Vagina (tissue), 2 donors: ENCODE measurements around the gene VPS13C. TPM values are rescaled to one million over a fixed set of nuclear protein-coding genes. Genes with fewer than 3 reads are reported as not detected.
"Not testable (repeated sequence)": the region's sequence is repeated elsewhere in the genome, so short reads cannot be mapped to it uniquely, and the experiment has no call there.

Experiments
- DNase-seq, 2 donors: peaks; one replicate each; pipeline ENCODE4 v3.0.0-alpha.2; 2017; ENCODE audit errors: extremely low spot score in 2 of 2
- H3K27ac ChIP-seq: fragments of 200-600 bp; sonication (generic); one replicate; pipeline ENCODE4 v1.5.1; 2019
- H3K27me3 ChIP-seq: fragments of 200-600 bp; sonication (generic); one replicate; pipeline ENCODE4 v1.5.1; 2019
- H3K36me3 ChIP-seq, 2 donors: fragments of 200-600 bp; sonication (generic); one replicate each; pipeline ENCODE4 v1.5.1; 2017 to 2019
- H3K4me1 ChIP-seq: fragments of 200-600 bp; sonication (generic); one replicate; pipeline ENCODE4 v1.5.1; 2019
- H3K4me3 ChIP-seq, 2 donors: fragments of 200-600 bp; sonication (generic); 1 replicate in 1 of 2; 2 replicates in 1 of 2; pipeline ENCODE4 v1.5.1; 2016 to 2019
- H3K9me3 ChIP-seq: fragments of 200-600 bp; sonication (generic); one replicate; pipeline ENCODE4 v1.5.1; 2019
- CTCF ChIP-seq, 3 experiments: fragments of 450-650 bp in 2 of 3; fragments of 200-600 bp in 1 of 3; sonication (generic) in 1 of 3; IDR thresholded peaks; one replicate each; pipeline ENCODE4 v1.5.1; 2017 to 2019; ENCODE audit warnings: antibody characterized with exemption in 3 of 3, mild to moderate bottlenecking in 2 of 3, moderate library complexity in 2 of 3
- POLR2A ChIP-seq, 2 donors: fragments of 450-650 bp; IDR thresholded peaks; one replicate each; pipeline ENCODE4 v1.6.1; 2017; ENCODE audit warnings: antibody characterized with exemption in 2 of 2, mild to moderate bottlenecking in 2 of 2, moderate library complexity in 2 of 2
- POLR2AphosphoS5 ChIP-seq, 2 donors: sonication (generic); formaldehyde crosslinking; IDR thresholded peaks; one replicate each; pipeline ENCODE4 v1.9.0; 2017; ENCODE audit warnings: antibody characterized with exemption in 2 of 2, mild to moderate bottlenecking in 2 of 2, low read depth in 1 of 2; ENCODE audit not compliant: insufficient read depth in 1 of 2
- intact Hi-C: fragments of 100-400 bp; cut with DNase I; formaldehyde crosslinking; loops from one replicate; pipeline ENCODE4 v1.15.1; 2023
- total RNA-seq: library from RNA; depleted of rRNA; stranded (reverse); fragments of >200 nt; gene quantifications from one replicate; pipeline ENCODE4 v1.2.3, GENCODE V29; 2016

VPS13C gene
- total RNA-seq, 1 donor from 2014 or later: 52.5 TPM

GRCh38 chr15:62054979-62055378, 5.3 kb downstream of the VPS13C start:
- H3K9me3 ChIP-seq: no peaks in the 10 kb centered on the region
- TF ChIP-seq POLR2A (IDR thresholded peaks at IDR 0.05): no peak
- TF ChIP-seq POLR2AphosphoS5 (IDR thresholded peaks at IDR 0.05; ENCODE audit: insufficient read depth in 1 of 2, low read depth in 1 of 2): no peak
- TF ChIP-seq CTCF (IDR thresholded peaks at IDR 0.05): no peak
- H3K27me3 ChIP-seq: no peaks in the 10 kb centered on the region
- H3K4me1 ChIP-seq: peaks cover 33% of the 10 kb centered on the region
- H3K4me3 ChIP-seq: no peak overlapping the region
- intact Hi-C loops: no loop called here
- no peak for DNase-seq
- no peak overlapping the region for H3K27ac ChIP-seq
- no peaks in the 10 kb centered on the region for H3K36me3 ChIP-seq

GRCh38 chr15:62053439-62054085, 6.7 kb downstream of the VPS13C start:
- Histone ChIP-seq H3K36me3 (no peaks in the 10 kb centered on the region), H3K27me3 (no peaks in the 10 kb centered on the region), H3K27ac (no peak overlapping the region), H3K9me3 (no peaks in the 10 kb centered on the region), H3K4me3 (no peak overlapping the region), H3K4me1 (peaks cover 23% of the 10 kb centered on the region)
- intact Hi-C loops: no loop called here
- no peak for TF ChIP-seq CTCF (IDR thresholded peaks at IDR 0.05)
- DNase-seq: no peak

- TF ChIP-seq POLR2A (IDR thresholded peaks at IDR 0.05) (no peak), CTCF (IDR thresholded peaks at IDR 0.05) (no peak), POLR2AphosphoS5 (IDR thresholded peaks at IDR 0.05; ENCODE audit: insufficient read depth in 1 of 2, low read depth in 1 of 2) (no peak)
- H3K4me3 ChIP-seq: no peak overlapping the region
- no peaks in the 10 kb centered on the region for H3K36me3 ChIP-seq
- H3K9me3 ChIP-seq: no peaks in the 10 kb centered on the region
- H3K4me1 ChIP-seq: peaks cover 15% of the 10 kb centered on the region
- no peaks in the 10 kb centered on the region for H3K27me3 ChIP-seq
- intact Hi-C loops: no loop called here
- no peak for DNase-seq
- H3K27ac ChIP-seq: no peak overlapping the region
Observed at GRCh38 chr15:62052713-62053112, 7.5 kb downstream of the VPS13C start.

GRCh38 chr15:62051166-62051565, 9.1 kb downstream of the VPS13C start:
- DNase-seq: no peak
- Histone ChIP-seq H3K4me1 (peaks cover 13% of the 10 kb centered on the region), H3K4me3 (no peak overlapping the region), H3K27ac (no peak overlapping the region), H3K27me3 (no peaks in the 10 kb centered on the region), H3K36me3 (no peaks in the 10 kb centered on the region), H3K9me3 (no peaks in the 10 kb centered on the region)
- no peak for TF ChIP-seq POLR2AphosphoS5 (IDR thresholded peaks at IDR 0.05; ENCODE audit: insufficient read depth in 1 of 2, low read depth in 1 of 2)
- no peak for TF ChIP-seq CTCF (IDR thresholded peaks at IDR 0.05)
- TF ChIP-seq POLR2A (IDR thresholded peaks at IDR 0.05): no peak
- intact Hi-C loops: no loop called here

GRCh38 chr15:62050115-62050514, 10.1 kb downstream of the VPS13C start:
- TF ChIP-seq POLR2AphosphoS5 (IDR thresholded peaks at IDR 0.05; ENCODE audit: insufficient read depth in 1 of 2, low read depth in 1 of 2) (no peak), POLR2A (IDR thresholded peaks at IDR 0.05) (no peak), CTCF (IDR thresholded peaks at IDR 0.05) (no peak)
- intact Hi-C loops: no loop called here
- no peaks in the 10 kb centered on the region for H3K36me3 ChIP-seq
- H3K4me1 ChIP-seq: peaks cover 12% of the 10 kb centered on the region
- H3K27me3 ChIP-seq: no peaks in the 10 kb centered on the region
- no peaks in the 10 kb centered on the region for H3K9me3 ChIP-seq
- H3K27ac ChIP-seq: no peak overlapping the region
- no peak for DNase-seq
- no peak overlapping the region for H3K4me3 ChIP-seq

- H3K27ac ChIP-seq, DNase-seq, H3K9me3 ChIP-seq, H3K36me3 ChIP-seq, H3K4me3 ChIP-seq, H3K4me1 ChIP-seq, intact Hi-C loops, H3K27me3 ChIP-seq: not testable (repeated sequence)
Observed at GRCh38 chr15:62048254-62048653, 12.0 kb downstream of the VPS13C start.
